ENCODE data around the gene SMARCC2. TPM values are rescaled to one million over a fixed set of nuclear protein-coding genes. Genes with fewer than 3 reads are reported as not detected.

SMARCC2 gene
- total RNA-seq, 1 experiment from 2014 or later, result 28.9 TPM

Other genes with a start within 250 kb of the SMARCC2 start
- 0.78 and 1.3 TPM in 2 replicates for gene PMEL, start 223.4 kb downstream of the SMARCC2 start, total RNA-seq (2014; rRNA removed; shearing (Covaris generic))
- 31.6 and 31.7 TPM in 2 replicates for gene CDK2, start 222.7 kb downstream of the SMARCC2 start, total RNA-seq (2014; rRNA removed; shearing (Covaris generic))
- 37.6 and 39.4 TPM in 2 replicates for gene RAB5B, start 215.4 kb downstream of the SMARCC2 start, total RNA-seq (2014; rRNA removed; shearing (Covaris generic))
- 9.7 and 10.4 TPM in 2 replicates for gene SUOX, start 192.2 kb downstream of the SMARCC2 start, total RNA-seq (2014; rRNA removed; shearing (Covaris generic))
- gene IKZF4, start 168.4 kb downstream of the SMARCC2 start, total RNA-seq (2014; rRNA removed; shearing (Covaris generic)), result 1.5 and 1.6 TPM in 2 replicates
- gene RPS26, start 147.6 kb downstream of the SMARCC2 start, total RNA-seq (2014; rRNA removed; shearing (Covaris generic)), result 314 and 346 TPM in 2 replicates
- gene ERBB3, start 109.3 kb downstream of the SMARCC2 start, total RNA-seq (2014; rRNA removed; shearing (Covaris generic)), result 0.78 and 1.1 TPM in 2 replicates
- 357 and 358 TPM in 2 replicates for gene PA2G4, start 84.9 kb downstream of the SMARCC2 start, total RNA-seq (2014; rRNA removed; shearing (Covaris generic))
- 5,100 and 5,114 TPM in 2 replicates for gene RPL41, start 72.8 kb downstream of the SMARCC2 start, total RNA-seq (2014; rRNA removed; shearing (Covaris generic))
- 4.8 and 5.3 TPM in 2 replicates for gene ZC3H10, start 71.2 kb downstream of the SMARCC2 start, total RNA-seq (2014; rRNA removed; shearing (Covaris generic))
- gene ESYT1, start 61.2 kb downstream of the SMARCC2 start, total RNA-seq (2014; rRNA removed; shearing (Covaris generic)), result 93.2 and 108 TPM in 2 replicates
- 41.4 and 50.0 TPM in 2 replicates for gene MYL6B, start 36.9 kb downstream of the SMARCC2 start, total RNA-seq (2014; rRNA removed; shearing (Covaris generic))
- gene MYL6, start 31.1 kb downstream of the SMARCC2 start, total RNA-seq (2014; rRNA removed; shearing (Covaris generic)), result 563 and 566 TPM in 2 replicates
- gene RNF41, start 32.4 kb upstream of the SMARCC2 start, total RNA-seq (2014; rRNA removed; shearing (Covaris generic)), result 92.7 and 102 TPM in 2 replicates
- gene NABP2, start 34.9 kb upstream of the SMARCC2 start, total RNA-seq (2014; rRNA removed; shearing (Covaris generic)), result 66.3 and 72.3 TPM in 2 replicates
- 0.84 TPM in 1 of 2 replicates, not detected in the other for gene SLC39A5, start 40.6 kb upstream of the SMARCC2 start, total RNA-seq (2014; rRNA removed; shearing (Covaris generic))
- gene ANKRD52, start 68.9 kb upstream of the SMARCC2 start, total RNA-seq (2014; rRNA removed; shearing (Covaris generic)), result 29.0 and 32.7 TPM in 2 replicates
- 13.5 and 14.2 TPM in 2 replicates for gene COQ10A, start 77.5 kb upstream of the SMARCC2 start, total RNA-seq (2014; rRNA removed; shearing (Covaris generic))
- 141 and 153 TPM in 2 replicates for gene CS, start 110.8 kb upstream of the SMARCC2 start, total RNA-seq (2014; rRNA removed; shearing (Covaris generic))
- 142 and 150 TPM in 2 replicates for gene CNPY2, start 126.5 kb upstream of the SMARCC2 start, total RNA-seq (2014; rRNA removed; shearing (Covaris generic))
- gene PAN2, start 144.5 kb upstream of the SMARCC2 start, total RNA-seq (2014; rRNA removed; shearing (Covaris generic)), result 71.1 and 73.6 TPM in 2 replicates
- 0.17 TPM in 1 of 2 replicates, not detected in the other for gene IL23A, start 149.4 kb upstream of the SMARCC2 start, total RNA-seq (2014; rRNA removed; shearing (Covaris generic))
- gene STAT2, start 170.6 kb upstream of the SMARCC2 start, total RNA-seq (2014; rRNA removed; shearing (Covaris generic)), result 20.2 and 20.6 TPM in 2 replicates
- gene APOF, start 173.4 kb upstream of the SMARCC2 start, total RNA-seq (2014; rRNA removed; shearing (Covaris generic)), result not detected in 2 replicates

Data from NCI-H460 (cell line).